GM11168 (cell line): ENCODE measurements around the gene ATRAID.
"Not testable (repeated sequence)": the region's sequence is repeated elsewhere in the genome, so short reads cannot be mapped to it uniquely, and the experiment has no call there.

Experiments
- in situ Hi-C: fragments of 300-500 bp; cut with MboI; formaldehyde crosslinking; loops from one replicate; pipeline ENCODE4 v1.12.0; 2022; ENCODE audit warnings: low sequenced_read_pairs; ENCODE audit not compliant: unreplicated experiment

ATRAID gene

GRCh38 chr2:27211943-27212625, at the start of gene ATRAID, which contains the start of gene SLC5A6:
TSS of gene ATRAID (plus strand) at chr2:27212041. CDS start at chr2:27212369, 328 bp downstream.
TSS of gene SLC5A6 (minus strand) at chr2:27212268. CDS start at chr2:27207650, 4,618 bp downstream.
- in situ Hi-C loops, result no loop called here

- in situ Hi-C loops, result no loop called here
Measured at GRCh38 chr2:27162151-27163121, 49.4 kb upstream of the ATRAID start.

GRCh38 chr2:27164960-27165763, 46.7 kb upstream of the ATRAID start:
- in situ Hi-C loops, result no loop called here

- in situ Hi-C loops, result no loop called here
Measured at GRCh38 chr2:27170581-27171337, 41.1 kb upstream of the ATRAID start.

- in situ Hi-C loops, result no loop called here
Measured at GRCh38 chr2:27171351-27171848, 40.4 kb upstream of the ATRAID start.

GRCh38 chr2:27174638-27175037, 37.2 kb upstream of the ATRAID start:
- in situ Hi-C loops, result no loop called here

- in situ Hi-C loops, result no loop called here
Measured at GRCh38 chr2:27175330-27175729, 36.5 kb upstream of the ATRAID start.

- in situ Hi-C loops, result not testable (repeated sequence)
Measured at GRCh38 chr2:27175781-27176180, 36.1 kb upstream of the ATRAID start.

- in situ Hi-C loops, result no loop called here
Measured at GRCh38 chr2:27177441-27178351, 34.1 kb upstream of the ATRAID start.

GRCh38 chr2:27178469-27178868, 33.4 kb upstream of the ATRAID start:
- in situ Hi-C loops, result no loop called here

- in situ Hi-C loops, result no loop called here
Measured at GRCh38 chr2:27179344-27180000, 32.4 kb upstream of the ATRAID start.

GRCh38 chr2:27182346-27182745, 29.5 kb upstream of the ATRAID start:
- in situ Hi-C loops, result no loop called here

GRCh38 chr2:27184115-27184514, 27.7 kb upstream of the ATRAID start:
- in situ Hi-C loops, result no loop called here

GRCh38 chr2:27185331-27186026, 26.4 kb upstream of the ATRAID start:
- in situ Hi-C loops, result no loop called here

GRCh38 chr2:27186613-27187345, 25.1 kb upstream of the ATRAID start:
- in situ Hi-C loops, result no loop called here

GRCh38 chr2:27189989-27190388, 21.9 kb upstream of the ATRAID start:
- in situ Hi-C loops, result loop anchor here (10.0 kb wide), 1 partner anchor 225 kb away; no protein-coding TSS in a partner anchor
